ENCODE results near the gene TMA7B. TPM values are rescaled to one million over a fixed set of nuclear protein-coding genes. Genes with fewer than 3 reads are reported as not detected.

The TMA7B gene
- total and polyA plus RNA-seq, 12 donors, result not detected

DNA sequence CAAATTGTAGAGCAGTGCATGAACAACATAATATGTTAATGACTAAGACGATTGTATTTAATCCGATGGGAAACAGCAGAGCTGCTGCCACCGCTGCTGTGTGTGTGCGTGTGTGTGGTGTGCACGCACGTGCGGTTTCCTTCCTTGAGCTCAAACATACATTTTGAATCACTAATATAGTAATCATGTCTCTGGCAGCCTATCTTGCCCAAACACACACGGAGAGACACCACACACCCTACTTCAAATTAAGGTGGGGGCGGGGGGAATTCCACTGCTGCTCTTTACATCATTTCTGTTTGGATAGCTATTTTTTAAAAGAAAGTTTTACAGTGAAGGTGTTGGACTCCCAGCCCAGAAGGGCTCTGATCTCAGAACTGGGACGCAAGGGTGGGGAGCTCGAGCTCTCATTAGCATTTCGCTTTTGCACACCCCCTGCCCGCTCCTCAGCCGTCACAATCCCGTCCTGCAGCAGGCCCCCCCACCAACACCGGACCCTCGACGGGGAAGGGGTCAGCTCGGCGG is 33.9 kb downstream of the TMA7B start:
- intact Hi-C loops (cut with DNase I), result no loop called here
- Histone ChIP-seq H3K4me1 (peaks cover 0 to 54% (median 21%) of the 10 kb centered on the region in 9 donors), H3K27ac (no peak overlapping the region), H3K9me3 (no peaks in the 10 kb centered on the region), H3K36me3 (no peaks in the 10 kb centered on the region), H3K4me3 (no peak overlapping the region), H3K27me3 (peaks cover 0 to 61% (median 36%) of the 10 kb centered on the region in 7 donors)
- ATAC-seq (no peak), DNase-seq (no peak)
- no peak for TF ChIP-seq CTCF (IDR thresholded peaks at IDR 0.05)
- 47 to 48% methylated on average over 20 of the region's 20 CpGs for WGBS, 2 donors

DNA sequence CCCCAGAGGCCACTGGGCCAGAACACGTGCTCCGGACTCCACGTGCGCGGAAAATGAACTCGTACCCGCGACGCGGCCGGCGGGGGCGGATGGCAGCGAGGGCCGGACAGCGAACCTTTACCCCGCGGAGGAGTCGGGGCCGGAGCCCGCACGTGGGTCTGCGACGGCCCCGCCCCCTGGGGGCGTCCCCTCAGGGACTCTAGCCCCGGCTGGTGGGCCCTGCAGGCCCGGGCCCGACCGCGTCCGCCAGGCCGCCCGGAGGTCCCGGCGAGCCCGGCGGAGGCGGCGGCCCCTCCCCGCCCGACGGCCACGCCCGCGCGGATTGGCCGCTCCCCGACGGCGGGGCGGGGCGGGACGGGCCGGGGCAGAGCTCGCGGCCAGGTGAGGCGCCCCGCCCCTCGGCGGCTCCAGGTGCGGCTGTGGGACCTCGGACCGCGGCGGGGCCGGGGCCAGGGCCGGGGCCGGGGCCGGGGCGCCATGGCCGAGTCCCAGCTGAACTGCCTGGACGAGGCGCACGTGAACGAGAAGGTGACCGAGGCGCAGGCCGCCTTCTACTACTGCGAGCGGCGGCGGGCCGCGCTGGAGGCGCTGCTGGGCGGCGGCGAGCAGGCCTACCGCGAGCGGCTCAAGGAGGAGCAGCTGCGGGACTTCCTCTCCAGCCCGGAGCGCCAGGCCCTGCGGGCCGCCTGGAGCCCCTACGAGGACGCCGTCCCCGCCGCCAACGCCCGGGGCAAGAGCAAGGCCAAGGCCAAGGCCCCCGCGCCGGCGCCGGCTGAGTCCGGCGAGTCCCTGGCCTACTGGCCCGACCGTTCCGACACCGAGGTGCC is 34.6 kb downstream of the TMA7B start, which contains the start of gene FAM83F:
Gene FAM83F (plus strand): TSS at position 389 of the 827 bp plus-strand sequence. CDS start 89 bp downstream, at position 478.
- intact Hi-C loops (cut with DNase I), result no loop called here
- Histone ChIP-seq H3K9me3 (no peaks in the 10 kb centered on the region), H3K27ac (peak within 1 kb of the TSS in 3 of 10 donors; percentile 26 to 40 (median 36)), H3K27me3 (peaks cover 0 to 61% (median 36%) of the 10 kb centered on the region in 7 donors), H3K4me1 (peaks cover 0 to 51% (median 21%) of the 10 kb centered on the region in 9 donors), H3K36me3 (no peaks in the 10 kb centered on the region), H3K4me3 (peak within 1 kb of the TSS in 9 of 10 donors; percentile 11 to 36 (median 24))
- peak in 3 of 8 donors; percentile 21 to 50 (median 30) for ATAC-seq
- TF ChIP-seq CTCF (IDR thresholded peaks at IDR 0.05), result no peak
- peak in 1 of 2 donors; percentile 25 for DNase-seq
- WGBS, 2 donors, result 10 to 13% methylated on average over 66 to 114 of the region's 115 CpGs

GRCh38 chr22:39995393-39996252 is 35.4 kb downstream of the TMA7B start:
- intact Hi-C loops (cut with DNase I), result no loop called here
- WGBS, 2 donors, result 69 to 72% methylated on average over 35 of the region's 35 CpGs
- Histone ChIP-seq H3K36me3 (no peaks in the 10 kb centered on the region), H3K4me1 (peaks cover 0 to 47% (median 16%) of the 10 kb centered on the region in 9 donors), H3K27ac (peak overlapping the region in 3 of 10 donors; percentile 26 to 40 (median 36)), H3K4me3 (peak overlapping the region in 8 of 10 donors; percentile 11 to 36 (median 26)), H3K9me3 (no peaks in the 10 kb centered on the region), H3K27me3 (peaks cover 0 to 61% (median 36%) of the 10 kb centered on the region in 7 donors)
- no peak for ATAC-seq
- TF ChIP-seq CTCF (IDR thresholded peaks at IDR 0.05), result no peak
- no peak for DNase-seq

DNA sequence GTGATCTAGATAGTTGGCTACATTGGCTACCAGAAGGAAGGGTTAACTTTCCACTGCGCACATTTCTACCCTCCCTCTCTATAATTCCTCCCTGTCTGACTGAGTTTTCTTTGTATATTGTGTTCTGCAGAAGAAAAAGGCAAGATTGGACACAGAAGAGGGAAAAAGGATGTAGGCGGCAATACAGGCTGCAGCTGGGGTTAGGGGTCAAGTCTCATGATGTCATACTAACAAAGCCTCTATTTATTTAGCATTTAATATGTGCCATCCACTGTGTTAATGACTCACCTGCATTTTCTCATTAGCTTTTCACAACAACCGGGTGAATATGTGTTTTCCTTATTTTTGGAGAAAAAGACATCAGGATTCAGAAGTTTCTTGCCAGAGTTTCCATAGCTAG is 36.5 kb downstream of the TMA7B start:
- H3K27me3 ChIP-seq, result peaks cover 0 to 59% (median 34%) of the 10 kb centered on the region in 7 donors
- 78 to 86% methylated on average over 3 of the region's 3 CpGs for WGBS, 2 donors
- H3K27ac ChIP-seq, result no peak overlapping the region
- peaks cover 0 to 39% (median 16%) of the 10 kb centered on the region in 9 donors for H3K4me1 ChIP-seq
- H3K36me3 ChIP-seq, result no peaks in the 10 kb centered on the region
- no peak for DNase-seq
- no peaks in the 10 kb centered on the region for H3K9me3 ChIP-seq
- ATAC-seq, result no peak
- intact Hi-C loops (cut with DNase I), result no loop called here
- H3K4me3 ChIP-seq, result no peak overlapping the region
- no peak for TF ChIP-seq CTCF (IDR thresholded peaks at IDR 0.05)

All from heart right ventricle (tissue), 16 donors.